DMS79 treated with DMSO at 0.1 percent for 48 hours (cell line): ENCODE measurements around the gene ZMYND8.

ENCODE experiments used
- DNase-seq: peaks from one replicate; lab custom pipeline; 2025; lab: John Stamatoyannopoulos, UW

The ZMYND8 gene

DNA sequence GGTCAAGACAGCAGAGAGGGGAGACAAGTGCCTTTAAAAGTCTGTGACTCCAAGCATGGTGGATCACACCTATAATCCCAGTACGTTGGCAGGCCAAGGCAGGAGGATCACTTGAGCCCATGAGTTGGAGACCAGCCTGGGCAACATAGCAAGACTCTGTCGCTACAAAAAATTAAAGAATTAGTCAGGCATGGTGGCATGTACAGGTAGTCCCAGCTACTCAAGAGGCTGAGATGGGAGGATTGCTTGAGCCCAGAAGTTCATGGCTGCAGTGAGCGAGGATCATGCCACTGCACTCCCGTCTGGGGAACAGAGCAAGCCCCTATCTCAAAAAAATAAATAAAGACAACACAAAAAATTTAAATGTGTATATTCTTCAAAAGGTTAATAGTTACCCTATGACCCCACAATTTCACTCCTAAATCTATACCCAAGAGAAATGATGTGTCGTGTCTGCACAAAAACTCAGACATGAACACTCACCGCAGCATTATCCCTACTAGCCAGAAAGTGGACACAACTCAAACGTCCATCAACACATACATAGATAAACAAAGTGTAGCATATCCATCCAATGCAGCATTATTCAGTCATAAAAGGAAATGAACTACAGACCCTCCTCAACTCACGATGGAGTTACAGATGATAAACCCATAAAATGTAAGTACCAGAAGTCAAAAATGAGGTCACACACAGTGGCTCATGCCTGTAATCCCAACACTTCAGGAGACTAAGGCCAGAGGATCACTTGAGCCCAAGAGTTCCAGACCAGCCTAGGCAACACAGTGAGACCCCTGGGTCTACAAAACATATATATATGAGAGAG is 23.9 kb downstream of the ZMYND8 start:
- DNase-seq, result no peak

DNA sequence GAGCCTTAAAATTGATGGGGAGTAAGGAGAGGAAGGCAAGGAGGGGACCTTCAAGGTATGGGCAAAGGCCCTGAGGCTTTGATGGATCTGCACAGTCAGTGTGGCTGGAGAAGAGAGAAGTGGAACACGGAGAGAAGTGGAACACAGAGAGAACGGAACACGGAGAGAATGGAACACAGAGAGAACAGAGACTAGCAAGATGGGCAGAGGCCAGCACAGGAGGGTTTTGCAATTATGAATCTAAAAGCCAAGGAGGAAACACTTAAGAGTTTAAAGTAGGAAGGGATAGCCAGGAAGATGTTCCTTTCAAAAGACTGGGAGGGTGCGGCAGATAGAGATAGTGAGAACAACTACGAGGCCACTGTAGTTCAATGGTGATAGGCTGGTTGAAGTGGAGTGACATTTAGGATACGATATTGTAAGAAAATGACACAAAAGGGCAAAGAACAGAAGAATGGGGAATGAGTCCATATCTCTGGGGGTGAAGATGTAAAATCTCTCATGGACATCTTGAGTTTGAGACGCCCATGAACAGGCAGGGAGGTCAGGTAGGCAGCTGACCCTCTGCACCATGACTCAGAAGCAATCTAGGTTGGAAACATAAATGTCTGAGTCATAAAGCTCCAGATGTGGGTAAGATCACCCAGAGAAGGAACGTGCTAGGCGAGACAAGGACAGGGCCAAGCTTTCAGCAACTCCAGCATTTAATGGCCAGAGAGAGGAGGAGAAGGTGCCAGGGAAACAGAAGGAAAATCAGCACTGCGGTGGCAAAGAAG is 25.4 kb downstream of the ZMYND8 start:
- DNase-seq, result no peak

DNA sequence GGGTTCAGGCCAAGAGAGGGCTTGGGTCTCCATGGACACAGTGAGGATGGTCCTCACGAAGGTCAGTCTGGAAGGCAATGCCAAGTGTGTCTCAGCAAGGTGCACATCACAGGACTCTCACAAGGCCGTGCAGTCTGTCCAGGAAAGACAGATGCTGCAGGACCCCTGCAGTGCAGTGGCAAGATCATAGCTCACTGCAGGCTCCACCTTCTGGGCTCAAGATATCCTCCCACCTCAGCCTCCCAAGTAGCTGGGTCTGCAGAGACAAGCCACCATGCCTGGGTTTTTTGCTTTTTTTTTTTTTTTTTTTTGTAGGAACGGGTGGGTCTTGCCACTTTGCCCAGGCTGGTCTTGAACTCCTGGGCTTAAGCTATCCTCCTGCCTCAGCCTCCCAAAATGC is 26.4 kb downstream of the ZMYND8 start:
- DNase-seq, result no peak

DNA sequence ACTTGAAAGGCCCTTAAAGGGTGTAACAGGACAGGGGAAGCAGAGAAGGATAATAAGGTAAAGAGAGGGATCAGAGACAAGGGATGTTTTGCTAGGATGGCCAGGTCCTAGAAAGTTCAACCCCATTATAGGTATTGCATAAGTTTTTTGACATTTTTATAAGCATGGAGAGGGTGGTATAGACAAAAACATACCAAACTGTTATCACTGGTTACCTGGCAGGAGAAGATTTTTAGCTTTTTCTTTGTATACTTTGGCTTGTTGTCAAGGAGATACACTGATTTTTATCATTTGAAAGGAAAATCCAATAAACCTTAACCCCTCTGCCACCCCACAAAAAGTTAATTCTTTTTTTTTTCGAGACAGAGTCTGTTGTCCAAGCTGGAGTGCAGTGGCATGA is 28.4 kb downstream of the ZMYND8 start:
- no peak for DNase-seq

DNA sequence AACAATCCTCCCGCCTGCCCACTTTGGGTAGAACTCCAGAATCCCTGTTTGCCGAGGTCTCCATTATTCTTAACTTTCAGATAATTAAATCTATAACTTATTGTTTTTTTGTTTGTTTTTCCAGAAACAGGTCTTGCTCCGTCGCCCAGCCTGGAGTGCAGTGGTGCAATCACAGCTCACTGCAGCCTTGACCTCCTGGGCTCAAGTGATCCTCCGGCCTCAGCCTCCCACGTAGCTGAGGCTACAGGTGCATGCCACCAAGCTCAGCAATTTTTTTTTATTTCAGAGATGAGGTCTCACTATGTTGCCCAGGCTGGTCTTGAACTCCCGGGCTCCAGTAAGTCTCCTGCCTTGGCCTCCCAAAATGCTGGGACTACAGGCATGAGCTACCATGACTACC is 28.8 kb downstream of the ZMYND8 start:
- DNase-seq, result no peak

DNA sequence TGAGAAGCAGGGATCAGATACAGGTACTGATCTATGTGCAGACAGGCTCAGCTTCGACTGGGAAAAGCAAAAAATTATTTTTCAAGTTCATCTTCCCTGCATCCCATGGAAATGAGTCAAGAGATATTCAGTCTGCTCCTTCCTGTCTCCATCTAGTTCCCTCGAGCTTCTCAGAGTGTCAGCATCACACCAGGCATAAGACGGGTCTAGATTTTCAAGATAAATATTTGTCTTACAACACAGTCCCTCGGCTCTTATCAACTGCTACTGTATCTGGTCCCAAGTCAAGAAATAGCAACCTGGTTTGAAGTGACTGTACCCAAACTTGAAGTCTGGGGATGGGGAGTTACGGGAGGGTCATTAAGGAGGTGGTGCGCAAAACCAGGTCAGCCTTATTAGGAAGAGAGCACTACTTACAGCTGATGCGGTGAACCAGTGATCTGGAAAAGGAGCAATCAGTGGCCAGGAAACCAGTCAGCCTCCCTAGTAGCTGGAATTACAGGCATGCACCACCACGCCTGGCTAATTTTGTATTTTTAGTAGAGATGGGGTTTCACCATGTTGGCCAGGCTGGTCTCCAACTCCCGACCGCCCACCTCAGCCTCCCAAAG is 29.7 kb downstream of the ZMYND8 start:
- no peak for DNase-seq

DNA sequence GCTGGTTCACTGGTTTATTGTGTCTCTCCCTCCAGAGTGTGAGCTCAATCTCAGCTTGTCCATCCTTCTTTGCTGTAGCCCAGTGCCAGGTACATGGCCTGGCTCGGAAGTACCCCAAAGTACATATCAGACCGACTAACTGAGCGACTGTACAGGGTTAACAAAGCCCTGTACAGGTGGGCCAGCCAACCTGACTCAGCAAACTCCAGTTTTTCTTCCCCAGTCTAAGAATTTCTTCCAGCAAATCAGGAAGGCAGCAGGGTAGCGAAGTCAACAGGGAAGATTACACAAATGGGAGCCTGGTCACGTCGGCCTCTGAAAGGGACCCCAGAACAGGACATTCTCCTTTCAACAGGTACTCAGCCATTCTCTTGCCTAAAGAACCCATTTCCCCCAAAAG is 31.3 kb downstream of the ZMYND8 start:
- no peak for DNase-seq

DNA sequence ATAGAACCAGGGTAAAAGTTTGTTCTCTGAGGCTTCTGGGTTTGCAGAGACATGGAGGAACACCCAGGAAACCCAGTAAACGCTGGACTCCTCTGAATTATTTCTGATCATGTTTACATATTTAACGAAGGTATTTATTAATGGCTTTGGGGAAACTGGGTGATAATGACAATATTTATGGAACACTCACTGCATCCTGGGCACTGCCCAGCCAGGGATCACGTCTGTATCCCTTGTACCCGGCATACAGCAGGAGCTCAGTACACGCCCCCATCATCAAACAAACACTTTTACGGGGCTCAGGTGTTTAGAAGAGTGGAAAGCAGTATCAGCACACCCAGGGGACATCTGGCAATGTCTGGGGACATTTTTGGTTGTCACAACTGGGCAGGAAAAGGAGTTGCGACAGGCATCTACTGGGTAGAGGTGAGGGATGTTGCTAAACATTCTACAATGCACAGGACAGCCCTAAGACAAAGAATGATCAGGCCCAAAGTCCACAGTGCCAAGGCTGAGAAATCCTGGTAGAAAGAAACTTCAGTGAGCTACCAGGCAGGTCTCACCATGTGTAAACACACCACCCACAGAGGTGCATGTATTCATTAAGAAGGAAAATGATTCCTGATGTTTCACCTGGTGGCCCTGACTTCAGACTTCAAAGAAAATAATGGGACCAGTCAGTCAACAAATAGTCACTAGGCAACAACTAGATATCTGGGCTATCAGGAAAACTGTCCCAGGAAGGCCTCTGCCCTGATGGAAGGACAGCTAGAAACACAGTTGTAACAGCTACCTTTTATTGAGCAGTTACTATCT is 35.3 kb downstream of the ZMYND8 start:
- DNase-seq, result no peak

DNA sequence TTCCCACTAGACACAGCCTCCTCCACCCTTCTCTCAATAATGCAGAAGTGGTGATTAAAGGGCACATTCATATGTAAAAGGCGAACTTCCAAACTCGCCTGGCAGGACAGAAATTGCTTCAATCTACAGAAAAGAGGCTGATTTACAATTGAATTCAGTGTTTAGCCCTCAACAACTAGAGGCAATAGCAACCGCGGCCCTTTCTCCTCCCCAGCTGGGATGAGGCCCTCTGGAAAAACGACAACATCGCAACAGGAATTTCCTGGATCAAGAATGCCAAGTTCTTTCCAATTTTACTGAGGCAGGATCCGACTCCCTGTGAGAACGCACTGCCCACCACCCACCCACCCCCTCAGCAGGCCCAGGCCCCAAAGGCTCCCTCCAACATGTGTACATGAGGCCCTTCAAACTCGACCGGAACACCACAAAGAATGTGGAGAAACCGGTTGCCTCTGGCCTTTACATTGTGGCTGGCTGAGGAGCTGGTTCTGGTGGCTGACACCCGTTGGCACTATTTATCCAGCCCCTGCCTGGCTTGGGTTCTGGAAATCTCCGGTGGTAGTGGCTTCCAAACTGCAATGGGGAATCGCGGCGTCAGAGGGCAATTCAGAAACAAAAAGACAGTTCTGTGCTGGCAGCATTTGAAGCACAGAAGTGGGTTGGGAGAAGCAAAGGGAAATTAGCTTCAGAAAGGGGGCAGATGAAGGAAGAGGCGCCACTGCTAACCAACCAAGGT is 36.8 kb downstream of the ZMYND8 start:
- DNase-seq, result peak; percentile 86

DNA sequence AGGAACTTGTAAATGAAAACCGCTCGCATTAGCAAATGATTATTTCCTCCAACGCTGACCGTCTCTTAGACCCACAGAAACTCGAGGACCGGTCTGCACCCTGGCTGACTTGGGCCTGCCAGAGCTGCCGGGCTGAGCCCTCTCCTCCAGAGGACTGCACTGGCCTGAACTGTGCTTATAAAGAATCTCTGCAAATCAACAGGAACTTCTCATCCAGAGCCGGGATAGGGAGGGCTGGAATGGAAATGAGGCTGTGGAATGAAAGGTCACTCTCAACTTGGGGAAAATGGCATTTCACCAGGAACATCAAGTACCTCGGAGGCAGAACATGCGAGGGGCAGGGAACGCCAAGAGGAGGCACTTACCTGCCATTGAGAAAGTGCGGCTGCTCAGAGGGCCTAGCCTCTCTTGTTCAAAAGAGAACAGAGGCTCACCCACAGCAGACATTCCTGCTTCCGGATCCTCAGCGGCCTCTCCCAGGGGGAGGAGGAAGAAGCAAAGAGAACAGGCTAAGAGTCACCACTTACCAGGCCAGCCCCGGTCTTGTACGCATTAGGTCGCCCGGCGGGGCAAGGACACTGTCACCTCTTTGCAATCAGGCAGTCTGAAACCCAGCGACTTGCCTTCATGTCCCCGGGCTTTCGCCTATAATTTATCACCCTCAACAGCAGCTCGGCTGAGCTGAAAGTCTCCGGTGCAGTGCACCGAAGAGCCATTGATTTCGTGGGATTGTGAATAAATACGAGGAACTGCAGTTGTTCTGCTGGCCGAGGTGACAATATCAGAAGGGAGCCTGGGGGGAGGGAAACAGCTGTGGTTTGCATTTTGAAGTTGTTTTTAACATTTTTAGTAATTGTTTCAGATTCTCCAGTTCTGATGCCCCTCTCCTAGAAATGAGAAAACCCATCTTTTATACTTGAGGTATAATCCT is 37.6 kb downstream of the ZMYND8 start:
- DNase-seq, result peak; percentile 41

DNA sequence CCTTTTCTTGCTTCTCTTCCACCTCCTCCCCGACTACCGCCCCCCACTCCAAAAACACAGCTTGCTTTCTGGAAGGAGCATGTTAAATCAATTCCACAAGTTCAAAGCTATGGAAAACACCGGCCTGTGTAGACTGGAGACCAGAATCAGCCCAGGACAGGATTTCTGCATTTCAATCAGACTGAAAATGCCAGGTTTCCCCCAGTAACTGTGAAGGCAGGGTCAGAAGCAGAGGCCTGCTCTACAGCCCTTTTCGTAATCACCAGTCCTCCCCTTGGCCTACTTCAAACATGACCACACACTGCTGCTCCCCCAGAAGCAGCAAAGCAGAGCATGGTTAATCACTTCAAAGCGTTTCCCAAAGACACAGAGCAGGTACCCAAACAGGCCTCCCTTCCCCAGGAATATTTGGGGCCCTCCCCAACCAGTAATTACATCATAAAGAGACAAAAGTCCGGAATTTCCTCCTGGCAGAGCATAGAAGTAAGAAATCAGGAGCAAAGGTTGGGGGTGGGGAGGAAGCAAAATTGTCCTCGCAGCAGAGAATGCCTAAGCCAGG is 38.4 kb downstream of the ZMYND8 start:
- no peak for DNase-seq

DNA sequence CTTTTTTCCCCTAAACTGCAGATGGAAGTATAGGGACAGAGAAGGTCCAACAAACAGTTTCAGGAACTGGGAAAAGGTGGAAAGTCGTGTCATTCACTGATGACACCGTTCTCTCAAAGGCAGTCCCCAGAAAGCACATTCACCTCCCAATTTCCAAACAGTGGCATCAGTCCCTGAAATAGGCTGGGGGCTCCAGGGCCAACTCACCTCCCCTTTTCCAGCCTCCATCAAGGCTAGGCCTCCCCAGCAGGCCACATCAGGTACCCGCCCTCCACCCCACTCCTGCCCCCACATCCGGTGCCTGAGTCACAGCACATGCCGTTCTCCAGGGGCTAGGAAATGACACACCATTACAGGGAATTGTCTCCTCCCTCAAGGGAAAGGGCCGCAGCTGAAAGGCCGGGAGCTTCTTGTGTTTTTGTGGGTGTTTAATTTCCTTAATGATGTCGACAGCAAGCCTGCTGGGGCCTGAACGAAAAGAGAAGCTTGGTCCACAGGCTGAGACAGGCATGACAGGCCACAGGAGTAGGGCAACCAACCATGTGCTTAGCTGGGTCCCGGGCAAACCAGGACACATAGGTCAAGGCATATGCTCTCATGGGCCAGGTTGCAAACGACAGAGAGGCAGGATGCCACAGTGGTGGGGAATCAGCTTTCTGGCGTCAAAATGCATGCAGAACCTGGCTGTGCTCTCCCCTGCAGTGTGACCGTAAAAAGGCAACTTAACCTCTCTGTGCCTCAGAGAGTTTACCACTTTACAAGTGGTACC is 39.2 kb downstream of the ZMYND8 start:
- no peak for DNase-seq

DNA sequence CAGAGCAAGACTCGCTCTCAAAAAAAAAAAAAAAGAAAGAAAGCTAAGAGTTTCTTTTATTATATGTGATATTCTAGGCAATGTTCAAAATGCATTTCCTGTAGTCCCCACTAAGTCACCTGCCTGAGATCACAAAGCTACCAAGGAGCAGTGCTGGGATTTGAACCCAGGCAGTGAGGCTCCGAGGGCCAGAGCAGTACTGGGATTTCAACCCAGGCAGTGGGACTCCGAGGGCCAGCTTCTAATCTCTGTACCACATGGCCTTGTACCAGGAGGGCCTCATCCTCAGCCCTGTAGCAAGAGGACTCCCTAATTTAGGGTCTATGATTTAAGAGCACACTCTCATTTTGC is 39.7 kb downstream of the ZMYND8 start:
- DNase-seq, result no peak

DNA sequence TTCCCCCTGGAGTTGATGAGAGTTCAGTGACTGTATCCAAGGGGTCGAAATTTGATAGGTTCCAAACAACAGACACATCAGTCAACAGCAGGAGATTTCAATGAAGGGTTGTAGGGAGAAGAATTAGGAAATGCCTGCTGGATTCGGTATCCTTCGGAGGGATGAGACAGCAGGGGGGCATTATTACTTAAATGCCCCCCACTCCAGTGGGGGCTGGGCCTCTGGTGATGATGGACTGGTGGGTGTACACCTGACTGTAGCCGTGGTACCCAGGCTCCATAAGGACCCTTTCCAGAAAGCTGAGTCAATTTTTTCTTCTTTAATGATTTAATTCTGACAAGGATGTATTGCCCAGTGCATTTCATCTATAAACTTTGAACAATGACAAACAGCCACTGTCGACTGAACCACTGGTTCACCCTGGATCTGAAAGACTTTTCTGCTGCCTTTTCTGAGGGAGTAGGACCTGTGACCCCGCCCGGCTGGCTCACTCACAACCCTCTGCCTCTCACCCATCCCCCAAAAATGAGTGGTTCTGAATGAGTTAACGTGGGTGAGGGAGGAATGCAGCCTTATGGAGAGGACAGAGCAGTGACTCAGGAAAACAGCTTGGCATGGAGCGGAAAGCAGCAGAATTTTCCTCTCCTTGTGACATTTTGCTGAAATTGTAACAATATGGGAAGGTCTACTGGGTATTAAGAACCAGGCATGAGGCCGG is 41.0 kb downstream of the ZMYND8 start:
- DNase-seq, result peak; percentile 38

DNA sequence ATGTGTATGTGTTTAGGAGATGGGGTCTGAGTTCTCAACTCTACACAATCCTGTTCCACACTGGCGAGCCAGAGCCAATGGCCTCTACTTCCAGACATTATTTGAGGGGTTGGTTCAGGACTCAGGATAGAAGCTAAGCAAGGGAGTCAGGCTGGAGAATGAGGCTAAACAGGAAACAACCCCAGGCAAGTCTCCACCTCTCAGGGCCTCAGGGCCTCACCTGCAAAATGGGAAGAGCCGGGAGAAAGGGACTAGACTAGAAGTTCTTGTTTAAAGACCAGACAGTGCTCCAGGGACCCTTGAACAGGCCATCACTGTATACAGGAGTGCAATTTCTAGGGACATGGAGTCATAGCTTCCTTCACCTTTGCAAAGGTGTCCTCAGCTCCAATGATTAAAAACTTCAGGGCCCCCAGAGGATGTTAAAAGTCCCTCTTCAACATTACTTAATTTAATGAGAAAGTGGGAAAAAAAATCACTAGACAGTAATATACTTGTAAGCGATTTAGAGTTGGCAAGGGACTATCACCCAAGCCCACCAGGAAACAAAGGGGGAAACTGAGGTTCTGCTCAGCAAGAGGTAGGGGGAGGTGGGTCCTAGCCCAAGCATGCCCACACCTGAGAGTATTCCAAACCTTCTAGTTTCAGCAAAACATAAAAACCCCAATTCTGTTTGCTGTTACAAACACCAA is 41.7 kb downstream of the ZMYND8 start:
- DNase-seq, result no peak

DNA sequence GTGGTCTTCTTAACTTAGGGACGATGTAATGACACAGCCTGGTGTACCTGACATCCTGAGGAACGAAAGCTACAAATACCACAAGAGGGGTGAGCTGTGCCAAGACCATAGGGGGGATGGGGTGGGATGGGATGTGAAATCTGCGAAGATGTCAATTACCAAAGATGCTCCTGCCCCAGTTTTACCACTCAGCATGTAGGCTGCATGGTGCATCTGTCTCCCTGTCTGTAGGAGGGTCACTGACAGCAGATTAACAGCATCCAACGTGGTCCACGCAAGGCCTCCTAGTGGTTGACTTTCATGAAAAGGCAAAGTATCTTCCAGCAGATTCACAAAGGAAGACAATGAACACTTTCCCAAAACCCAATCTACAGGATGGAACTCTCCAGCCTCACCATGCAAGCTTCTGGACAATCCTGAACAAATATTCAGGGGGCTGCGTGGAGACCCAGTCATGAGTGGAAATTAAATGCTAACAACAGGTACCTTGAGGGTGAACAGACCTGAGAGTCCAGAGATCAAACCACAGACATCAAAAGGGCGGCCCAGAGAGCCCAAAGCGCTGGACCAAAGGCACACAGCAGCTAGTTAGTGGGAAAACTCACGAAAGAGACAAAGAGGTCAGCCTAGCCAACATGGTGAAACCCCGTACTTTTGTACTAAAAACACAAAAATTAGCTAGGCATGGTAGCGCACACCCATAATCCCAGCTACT is 44.4 kb downstream of the ZMYND8 start:
- DNase-seq, result no peak

DNA sequence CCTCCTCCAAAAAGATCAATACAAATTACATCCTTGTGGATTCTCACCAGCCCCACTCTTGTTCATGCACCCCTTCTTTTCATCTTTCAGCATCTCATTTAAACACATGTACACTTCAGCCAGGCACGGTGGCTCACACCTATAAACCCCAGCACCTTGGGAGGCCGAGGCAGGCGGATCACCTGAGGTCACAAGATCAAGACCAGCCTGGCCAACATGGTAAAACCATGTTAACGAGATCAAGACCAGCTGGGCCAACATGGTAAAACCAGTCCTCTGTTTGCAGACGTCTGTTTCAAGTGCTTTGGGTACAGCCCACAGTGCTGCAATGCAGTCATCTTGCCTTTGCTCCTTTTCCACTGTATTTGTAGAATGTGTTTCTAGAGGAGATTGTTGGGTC is 45.3 kb downstream of the ZMYND8 start:
- no peak for DNase-seq
